Suprapubic skin (tissue), 4 donors: ENCODE results near the gene SFSWAP.

Source experiments
- CTCF ChIP-seq, 2 donors: fragments of 200-600 bp in 1 of 2; fragments of 450-650 bp in 1 of 2; sonication (generic) in 1 of 2; IDR thresholded peaks; one replicate each; pipeline ENCODE4 v1.5.1; 2016 to 2019; ENCODE audit warnings: antibody characterized with exemption in 2 of 2, mild to moderate bottlenecking in 1 of 2, moderate library complexity in 1 of 2
- POLR2A ChIP-seq, 2 donors: fragments of 450-650 bp; IDR thresholded peaks; one replicate each; pipeline ENCODE4 v1.6.1; 2017; ENCODE audit warnings: antibody characterized with exemption in 2 of 2, mild to moderate bottlenecking in 2 of 2, moderate library complexity in 2 of 2
- POLR2AphosphoS5 ChIP-seq, 3 donors: sonication (generic); formaldehyde crosslinking; IDR thresholded peaks; one replicate each; pipeline ENCODE4 v1.6.1; 2017; ENCODE audit warnings: antibody characterized with exemption in 3 of 3

GRCh38 chr12:131753005-131753404, 42.1 kb downstream of the SFSWAP start:
- TF ChIP-seq POLR2A (IDR thresholded peaks at IDR 0.05) (no peak), POLR2AphosphoS5 (IDR thresholded peaks at IDR 0.05) (no peak), CTCF (IDR thresholded peaks at IDR 0.05) (no peak)
